22Rv1 (cell line): ENCODE results near the gene RAMAC.

Source experiments
- H3K27ac ChIP-seq: fragments of 450-650 bp; 2 replicates; pipeline ENCODE4 v1.5.1; 2017
- ZFX ChIP-seq: fragments of 450-650 bp; IDR thresholded peaks from 2 replicates; pipeline ENCODE4 v1.6.1; 2017; ENCODE audit warnings: antibody characterized with exemption, borderline replicate concordance
- TF ChIP-seq, protein P1 (sequence below): fragments of 450-650 bp; IDR thresholded peaks from 2 replicates; pipeline ENCODE4 v1.5.1; 2017; ENCODE audit warnings: mild to moderate bottlenecking

The RAMAC gene

DNA sequence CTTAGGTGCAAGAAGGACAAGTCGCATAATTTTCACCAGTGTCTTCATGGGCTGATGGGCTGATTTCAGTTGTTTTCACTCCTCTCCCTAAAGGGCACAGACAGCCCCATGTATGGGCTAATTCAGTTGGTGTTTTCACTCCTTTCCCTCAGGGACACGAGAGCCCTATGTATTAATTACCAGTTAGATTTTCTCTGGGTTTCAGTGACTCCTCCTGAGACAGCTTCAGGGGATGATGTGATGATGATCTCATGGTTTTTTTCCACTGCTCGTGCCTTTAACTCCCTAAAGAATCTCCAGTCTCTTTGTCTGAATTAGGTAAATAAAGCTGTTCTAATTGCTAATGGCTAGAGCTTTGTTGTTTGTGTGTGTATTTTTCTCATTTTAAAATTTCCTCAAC, 9.9 kb downstream of the RAMAC start:
- TF ChIP-seq, protein P1, sequence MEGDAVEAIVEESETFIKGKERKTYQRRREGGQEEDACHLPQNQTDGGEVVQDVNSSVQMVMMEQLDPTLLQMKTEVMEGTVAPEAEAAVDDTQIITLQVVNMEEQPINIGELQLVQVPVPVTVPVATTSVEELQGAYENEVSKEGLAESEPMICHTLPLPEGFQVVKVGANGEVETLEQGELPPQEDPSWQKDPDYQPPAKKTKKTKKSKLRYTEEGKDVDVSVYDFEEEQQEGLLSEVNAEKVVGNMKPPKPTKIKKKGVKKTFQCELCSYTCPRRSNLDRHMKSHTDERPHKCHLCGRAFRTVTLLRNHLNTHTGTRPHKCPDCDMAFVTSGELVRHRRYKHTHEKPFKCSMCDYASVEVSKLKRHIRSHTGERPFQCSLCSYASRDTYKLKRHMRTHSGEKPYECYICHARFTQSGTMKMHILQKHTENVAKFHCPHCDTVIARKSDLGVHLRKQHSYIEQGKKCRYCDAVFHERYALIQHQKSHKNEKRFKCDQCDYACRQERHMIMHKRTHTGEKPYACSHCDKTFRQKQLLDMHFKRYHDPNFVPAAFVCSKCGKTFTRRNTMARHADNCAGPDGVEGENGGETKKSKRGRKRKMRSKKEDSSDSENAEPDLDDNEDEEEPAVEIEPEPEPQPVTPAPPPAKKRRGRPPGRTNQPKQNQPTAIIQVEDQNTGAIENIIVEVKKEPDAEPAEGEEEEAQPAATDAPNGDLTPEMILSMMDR = no peak
- no peak for TF ChIP-seq ZFX
- no peak overlapping the region for H3K27ac ChIP-seq

- H3K27ac ChIP-seq = no peak overlapping the region
- no peak for TF ChIP-seq ZFX
- TF ChIP-seq, protein P1 = no peak
Observed at GRCh38 chr15:82999426-82999825, 13.4 kb downstream of the RAMAC start.

DNA sequence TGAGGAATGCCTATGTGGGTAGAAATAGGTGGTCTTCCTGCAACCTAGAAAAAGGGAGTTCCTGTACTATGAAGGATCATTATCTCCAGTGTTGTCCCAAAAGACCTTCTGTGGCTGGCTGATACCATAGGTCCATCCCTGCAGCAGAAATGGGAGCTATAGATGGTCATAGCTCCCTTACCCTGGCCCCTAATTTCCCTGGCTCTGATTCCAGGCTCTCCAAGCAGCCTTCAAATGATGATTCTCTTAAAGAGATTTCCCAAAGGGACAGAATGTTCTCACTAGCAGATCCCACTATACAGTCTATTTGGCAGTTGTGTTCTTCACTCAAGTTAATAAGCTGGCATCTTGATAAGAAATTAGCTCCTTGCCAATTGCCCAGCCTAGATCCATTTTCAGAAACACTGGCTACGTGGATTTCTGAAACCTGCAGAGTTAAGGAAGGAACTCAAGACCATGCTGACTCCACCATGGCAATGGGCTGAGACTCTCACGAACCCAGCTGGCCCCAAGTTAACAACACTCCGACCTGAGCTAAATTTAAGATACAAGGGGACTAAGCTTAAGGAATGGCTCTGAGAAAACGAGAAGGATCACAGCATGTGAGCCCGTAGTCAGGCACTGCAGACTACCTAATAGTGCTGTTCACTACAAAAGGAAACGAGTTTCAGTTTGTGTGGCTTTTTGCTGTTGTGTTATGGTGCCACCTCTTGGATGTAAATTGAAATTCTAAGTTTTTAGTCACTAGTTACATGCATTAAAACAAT, 14.1 kb downstream of the RAMAC start:
- peak overlapping the region; percentile 43; the same call in 1 of the 2 replicates for H3K27ac ChIP-seq
- TF ChIP-seq, protein P1 = peak; percentile 81
- no peak for TF ChIP-seq ZFX

DNA sequence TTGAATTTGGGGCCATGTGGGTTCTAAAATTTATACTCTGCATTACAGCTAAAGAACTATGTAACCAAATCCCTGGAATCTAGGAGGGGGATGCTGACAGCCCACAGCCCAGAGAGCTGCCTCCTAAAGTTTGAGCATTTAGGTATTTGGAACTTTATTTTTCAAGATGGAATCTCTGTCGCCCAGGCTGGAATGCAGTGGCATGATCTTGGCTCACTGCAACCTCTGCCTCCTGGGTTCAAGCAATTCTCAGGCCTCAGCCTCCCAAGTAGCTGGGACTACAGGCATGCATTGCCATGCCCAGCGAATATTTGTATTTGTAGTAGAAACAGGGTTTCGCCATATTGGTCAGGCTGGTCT, 14.6 kb downstream of the RAMAC start:
- TF ChIP-seq, protein P1 = peak; percentile 40
- H3K27ac ChIP-seq = peak overlapping the region; percentile 43; the same call in 1 of the 2 replicates

DNA sequence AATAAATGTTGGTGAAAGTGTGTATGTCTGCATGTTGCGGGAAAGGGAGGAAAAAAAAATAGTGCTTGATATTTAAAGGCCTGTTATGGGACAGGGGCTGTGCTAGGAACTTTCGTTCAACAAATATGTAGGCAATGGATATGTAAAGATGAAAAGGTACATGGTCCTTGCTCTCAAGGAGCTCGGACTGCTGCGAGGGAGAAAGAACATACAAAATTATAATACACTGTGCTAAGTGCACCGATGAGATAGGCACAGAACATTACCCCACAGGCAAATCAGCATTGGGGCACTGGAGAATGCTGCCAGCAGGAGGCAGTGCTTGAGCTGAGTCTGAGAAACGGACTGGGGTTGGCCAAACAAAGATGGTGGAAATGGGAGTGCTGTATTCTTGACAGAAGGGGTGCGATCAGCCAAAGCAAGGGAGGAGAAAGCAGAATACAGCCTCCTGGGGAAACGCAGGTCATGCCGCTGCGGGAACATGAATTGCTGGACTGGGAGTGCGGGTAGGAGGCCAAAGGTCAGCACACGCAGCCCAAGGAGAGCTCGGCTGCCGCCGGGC, 24.8 kb downstream of the RAMAC start:
- H3K27ac ChIP-seq = peak overlapping the region; percentile 66
- TF ChIP-seq ZFX = no peak
- TF ChIP-seq, protein P1 = peak; percentile 76

- TF ChIP-seq ZFX = no peak
- TF ChIP-seq, protein P1 = peak; percentile 74
- H3K27ac ChIP-seq = peak within 1 kb of the TSS; percentile 66
Observed at GRCh38 chr15:83011271-83012075, 25.5 kb downstream of the RAMAC start, which contains the start of gene C15orf40. TSS of gene C15orf40 (minus strand) at chr15:83011639. CDS start at chr15:83011607, 32 bp downstream.
